GM19238 (cell line): Measurements from ENCODE around the gene SCN2B.
"Not testable (repeated sequence)": the region's sequence is repeated elsewhere in the genome, so short reads cannot be mapped to it uniquely, and the experiment has no call there.

Experiments
- DNase-seq: peaks from one replicate; pipeline ENCODE4 v3.0.0; 2011; ENCODE audit warnings: low spot score; ENCODE audit not compliant: insufficient read length

Gene SCN2B

DNA sequence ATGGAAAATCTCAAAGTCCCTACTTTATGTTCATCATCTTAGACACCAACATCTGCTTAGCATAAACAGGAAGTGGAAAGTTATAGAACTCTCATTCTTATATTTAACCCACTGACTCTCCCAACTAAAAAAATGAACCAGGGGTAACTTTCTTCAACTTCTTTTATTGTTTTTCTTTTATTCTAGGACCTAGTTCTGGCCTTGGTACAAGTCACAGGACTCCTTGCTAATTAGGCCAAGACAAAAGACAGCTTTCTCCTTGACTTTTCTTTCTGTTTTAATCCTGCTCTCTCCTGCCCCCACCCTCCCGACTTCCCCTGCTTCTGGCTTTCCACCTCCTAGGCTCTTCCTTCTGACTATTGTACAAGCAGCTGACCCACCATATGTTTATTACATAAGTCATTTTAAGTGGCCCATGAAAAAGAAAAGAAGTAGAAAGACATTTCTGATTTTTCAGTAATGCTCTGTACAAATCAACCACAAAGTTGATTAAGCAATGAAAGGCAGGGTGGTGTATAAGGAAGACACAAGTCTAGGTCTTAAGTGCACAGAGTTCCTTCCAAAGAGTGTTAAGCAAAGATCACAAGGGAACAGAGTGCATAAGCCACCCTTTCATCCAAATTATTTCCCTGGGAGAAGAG lies 30.1 kb upstream of the SCN2B start:
- DNase-seq = no peak

- DNase-seq = no peak
Observed at GRCh38 chr11:118205606-118206378, 29.4 kb upstream of the SCN2B start.

DNA sequence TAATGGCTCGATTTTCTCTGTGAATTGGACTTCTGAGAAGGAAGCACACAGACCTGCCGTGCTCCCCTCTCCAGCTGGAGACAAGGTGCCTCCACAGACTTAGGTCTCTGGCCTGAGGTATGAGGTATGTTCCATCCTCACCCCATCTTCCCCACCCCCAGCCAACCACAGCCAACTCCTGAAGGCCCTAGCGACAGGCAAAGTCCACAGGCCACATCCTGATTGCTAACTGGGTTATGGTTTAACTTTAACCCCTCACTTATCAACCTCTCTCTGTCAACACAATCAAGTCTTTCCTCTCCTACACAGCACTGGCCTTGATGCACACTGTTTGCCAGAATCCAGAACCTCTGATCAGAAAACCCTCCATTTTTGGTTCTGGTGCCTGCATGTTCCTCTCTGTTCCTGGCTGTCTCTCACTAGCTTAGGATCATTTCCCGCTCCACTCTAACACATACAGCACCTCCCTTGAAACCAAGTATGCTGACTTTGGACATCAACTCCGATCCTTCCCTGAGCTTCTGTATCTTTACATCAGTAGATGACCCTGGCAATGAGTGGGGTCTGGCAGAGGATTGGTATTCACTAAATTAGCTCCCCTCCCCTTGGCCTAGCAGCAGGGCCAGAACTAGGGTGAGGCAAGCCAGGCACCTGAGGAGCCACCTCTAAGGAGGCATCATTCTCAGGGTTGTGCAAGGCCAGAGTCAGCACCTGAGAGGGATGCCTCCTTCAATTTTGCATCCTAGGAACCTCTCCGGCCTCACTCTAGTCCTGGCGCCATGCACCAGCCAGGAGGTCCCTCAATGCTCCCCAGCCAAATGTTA lies 26.4 kb upstream of the SCN2B start:
- DNase-seq = no peak

- no peak for DNase-seq
Observed at GRCh38 chr11:118201966-118202365, 25.5 kb upstream of the SCN2B start.

DNA sequence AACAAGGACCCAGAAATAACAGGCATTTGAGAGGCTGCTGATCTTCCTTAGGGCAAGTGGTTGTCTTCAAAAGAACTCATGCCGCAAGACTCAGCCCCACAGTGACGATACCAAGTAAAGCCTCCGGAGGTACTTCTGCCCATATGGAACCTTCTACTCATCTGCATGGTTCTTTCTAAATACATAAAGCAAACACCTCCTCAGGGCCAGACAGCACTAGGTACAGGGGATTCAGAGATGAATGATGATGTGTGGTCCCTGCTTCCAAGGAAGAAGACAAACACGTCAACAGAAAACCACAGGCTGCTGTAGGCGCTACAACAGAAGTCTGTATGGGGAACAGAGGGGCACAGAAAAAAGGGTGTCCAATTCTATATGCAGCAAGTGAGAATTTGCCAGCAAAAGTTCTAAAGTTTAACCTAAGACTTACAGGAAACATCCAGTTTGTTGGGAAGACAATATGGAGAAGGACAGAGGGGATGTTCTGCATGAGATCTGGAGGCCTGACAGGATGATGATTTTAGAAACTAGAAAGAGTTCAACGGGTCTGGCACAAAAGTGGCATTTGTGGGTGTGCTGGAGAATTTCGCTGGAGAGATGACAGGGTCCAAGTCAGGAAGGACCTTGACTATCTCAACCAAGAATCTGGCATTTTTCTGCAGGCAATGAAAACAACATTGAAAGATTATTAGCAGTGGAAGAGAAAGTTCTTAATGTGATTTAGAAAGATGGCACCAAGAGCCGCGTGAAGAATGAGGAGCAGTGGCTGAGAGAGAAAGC lies 24.7 kb upstream of the SCN2B start:
- no peak for DNase-seq

GRCh38 chr11:118200497-118200896 lies 24.1 kb upstream of the SCN2B start:
- DNase-seq = no peak

DNA sequence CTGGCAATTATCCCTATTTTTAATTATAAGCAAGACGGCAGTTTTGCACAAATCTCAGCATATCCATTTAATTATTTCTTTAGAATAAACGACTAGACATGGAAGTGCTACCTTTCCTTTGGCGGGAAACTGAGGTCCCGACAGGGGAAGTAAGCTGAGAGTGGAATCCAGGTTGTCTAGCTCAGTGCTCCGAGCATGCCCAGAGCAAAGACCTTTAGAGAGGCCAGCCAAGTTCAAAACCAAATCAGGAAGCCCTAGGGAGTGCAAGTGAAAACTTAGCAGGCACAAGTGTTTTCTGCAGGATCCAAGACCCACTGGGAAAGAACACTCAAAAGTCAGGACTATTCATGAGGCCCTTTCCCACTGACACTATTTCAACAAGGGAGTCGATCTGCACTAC lies 22.7 kb upstream of the SCN2B start:
- DNase-seq = no peak

DNA sequence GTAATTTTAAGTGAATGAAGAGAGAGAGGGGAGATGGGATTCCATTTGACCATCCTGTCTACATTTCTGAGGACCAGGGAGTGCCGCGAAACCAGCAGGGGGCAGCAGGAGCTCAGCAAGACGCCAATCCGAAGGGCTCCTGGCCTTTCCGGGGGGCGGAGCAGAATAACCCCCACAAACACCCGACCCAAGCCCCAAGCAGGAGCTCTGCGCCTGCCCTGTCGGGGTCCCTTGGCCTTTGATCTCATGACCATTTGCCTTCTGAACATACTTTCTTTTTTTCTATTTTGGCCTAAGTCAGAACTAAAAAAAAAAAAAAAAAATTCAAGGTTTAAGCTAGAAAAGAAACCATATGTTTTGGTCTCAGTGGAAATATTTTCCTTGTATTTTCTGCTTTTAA lies 21.9 kb upstream of the SCN2B start:
- DNase-seq = peak; percentile 60

DNA sequence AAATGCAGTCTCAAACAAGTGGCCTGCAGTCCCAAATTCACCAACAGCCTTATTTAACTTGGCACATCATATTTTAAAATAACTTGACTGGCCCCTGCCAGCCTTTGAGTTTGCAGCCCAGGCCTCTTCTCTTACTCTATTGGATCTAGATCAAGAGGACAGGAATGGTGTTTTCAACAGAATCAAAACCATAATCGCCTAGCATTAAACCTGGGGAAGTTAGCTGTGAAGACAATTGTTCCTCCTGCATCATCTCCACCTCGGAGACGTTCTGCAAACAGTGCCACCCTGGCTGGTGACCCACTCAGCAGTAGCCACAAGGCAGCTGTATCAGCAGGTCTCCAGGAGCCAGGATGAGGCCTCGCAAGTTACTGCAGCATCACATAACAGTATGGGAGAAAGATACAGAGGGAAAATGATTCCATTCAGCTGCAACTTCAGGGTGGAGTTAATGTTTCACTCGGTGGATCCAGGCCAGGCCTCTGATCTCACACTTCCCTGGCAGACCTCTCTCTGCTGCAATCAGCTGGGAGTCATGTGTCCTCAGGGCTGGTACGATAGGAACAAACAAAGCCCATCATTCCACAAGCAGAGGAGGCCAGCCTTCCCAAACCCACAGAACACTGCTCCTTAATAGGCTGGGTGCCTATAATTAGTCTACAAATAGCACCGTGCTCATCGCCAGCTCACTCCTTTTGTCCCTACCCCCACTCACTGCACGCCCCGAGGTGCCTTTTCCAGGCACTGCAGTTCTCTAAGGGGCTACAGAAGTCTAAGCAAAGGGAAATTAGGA lies 18.6 kb upstream of the SCN2B start:
- DNase-seq = no peak

GRCh38 chr11:118193910-118194566 lies 17.6 kb upstream of the SCN2B start:
- no peak for DNase-seq

GRCh38 chr11:118192817-118193216 lies 16.4 kb upstream of the SCN2B start:
- DNase-seq = not testable (repeated sequence)

- not testable (repeated sequence) for DNase-seq
Observed at GRCh38 chr11:118190942-118191506, 14.6 kb upstream of the SCN2B start.

DNA sequence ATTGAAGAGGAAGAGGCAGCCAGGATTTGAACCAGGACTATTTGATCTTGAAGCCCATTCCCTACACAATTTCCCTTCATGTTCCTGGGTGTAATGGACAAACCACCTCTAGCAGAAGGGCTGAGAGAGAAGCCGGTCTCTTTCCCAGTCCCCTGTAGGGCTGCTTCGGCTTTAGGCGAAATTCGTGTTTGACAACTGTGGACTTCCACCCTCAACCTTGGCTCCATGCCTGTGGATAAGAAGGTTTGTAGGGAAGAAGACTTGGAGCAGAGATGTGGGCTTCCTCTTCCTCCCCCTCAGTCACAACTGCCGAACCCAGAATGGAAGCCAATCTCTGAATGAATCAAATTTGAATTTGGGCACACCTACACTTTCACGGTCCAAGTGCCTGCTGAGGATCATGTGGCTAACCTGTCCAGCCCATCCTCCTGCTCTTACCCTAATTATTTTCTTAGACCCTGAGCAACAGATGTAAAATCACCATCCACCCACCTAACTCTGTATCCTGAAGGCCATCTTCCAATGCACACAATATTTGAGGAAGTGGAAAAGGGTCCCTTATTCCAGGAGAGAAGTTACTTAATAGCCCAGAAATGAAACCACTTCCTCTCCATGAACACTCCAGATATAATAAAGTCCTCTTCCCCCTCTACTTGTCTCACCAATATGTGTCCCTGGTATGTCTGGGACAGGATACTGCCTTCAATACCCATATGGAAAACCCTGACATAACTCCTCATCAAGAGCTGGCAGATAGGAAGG lies 10.1 kb upstream of the SCN2B start:
- no peak for DNase-seq

DNA sequence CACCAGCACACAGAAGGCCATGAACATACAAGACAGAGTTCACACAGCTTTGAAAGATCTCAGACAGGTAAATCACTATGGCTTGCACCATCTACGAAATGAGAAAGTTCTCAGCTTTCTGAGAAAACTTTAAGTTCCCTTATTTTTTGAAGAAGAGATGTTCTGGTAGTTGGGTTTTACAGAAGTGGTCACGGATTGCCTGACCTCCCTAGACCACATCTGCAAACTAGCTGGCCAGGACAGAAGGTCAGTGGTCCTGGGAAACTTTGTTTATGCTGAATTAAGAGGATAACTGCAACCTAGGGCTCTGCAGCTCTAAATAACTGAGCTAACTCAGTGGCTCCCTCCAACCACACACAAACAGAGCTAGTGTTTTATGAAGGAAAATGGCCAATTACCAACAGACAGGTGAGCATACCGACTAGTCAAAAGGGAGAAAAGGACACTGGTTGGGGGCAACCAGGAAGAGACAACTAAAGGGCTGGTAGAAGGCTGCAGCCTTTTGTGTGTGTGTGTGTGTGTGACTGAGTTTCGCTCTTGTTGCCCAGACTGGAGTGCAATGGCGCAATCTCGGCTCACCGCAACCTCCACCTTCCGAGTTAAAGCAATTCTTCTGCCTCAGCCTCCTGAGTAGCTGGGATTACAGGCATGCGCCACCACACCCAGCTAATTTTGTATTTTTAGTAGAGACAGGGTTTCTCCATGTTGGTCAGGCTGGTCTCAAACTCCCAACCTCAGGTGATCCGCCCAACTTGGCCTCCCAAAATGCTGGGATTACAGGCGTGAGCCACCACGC lies 8.5 kb upstream of the SCN2B start:
- DNase-seq = no peak

DNA sequence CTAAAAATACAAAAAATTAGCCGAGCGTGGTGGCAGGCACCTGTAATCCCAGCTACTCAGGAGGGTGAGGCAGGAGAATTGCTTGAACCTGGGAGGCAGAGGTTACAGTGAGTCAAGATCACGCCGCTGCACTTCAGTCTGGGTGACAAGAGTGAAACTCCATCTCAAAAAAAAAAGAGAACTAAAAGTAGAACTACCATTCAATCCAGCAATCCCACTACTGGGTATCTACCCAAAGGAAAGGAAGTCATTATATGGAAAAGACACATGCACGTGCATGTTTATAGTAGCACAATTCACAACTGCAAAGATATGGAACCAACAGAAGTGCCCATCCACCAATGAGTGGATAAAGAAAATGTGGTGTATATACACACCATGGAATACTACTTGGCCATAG lies 7.3 kb upstream of the SCN2B start:
- not testable (repeated sequence) for DNase-seq

DNA sequence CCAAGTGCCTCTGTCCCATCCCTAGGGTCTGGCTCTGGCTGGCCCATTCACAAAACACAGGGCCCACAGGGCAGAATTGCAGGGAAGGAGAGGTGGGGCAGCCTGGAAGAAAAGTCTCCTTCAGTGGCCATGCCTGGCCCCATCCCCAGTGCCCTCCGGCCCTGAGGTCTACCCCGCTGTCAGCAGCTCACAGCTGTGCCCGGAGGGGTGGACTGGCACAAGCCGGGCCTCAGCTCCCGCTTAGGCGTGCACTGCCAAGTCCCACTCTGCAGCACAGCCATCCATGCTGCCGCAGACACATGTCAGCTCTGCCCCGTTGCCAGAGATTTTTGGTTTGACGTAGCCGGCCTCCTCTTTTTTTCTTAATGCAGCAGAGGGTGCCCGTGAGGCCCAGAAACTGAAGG lies 3.9 kb upstream of the SCN2B start:
- DNase-seq = no peak

DNA sequence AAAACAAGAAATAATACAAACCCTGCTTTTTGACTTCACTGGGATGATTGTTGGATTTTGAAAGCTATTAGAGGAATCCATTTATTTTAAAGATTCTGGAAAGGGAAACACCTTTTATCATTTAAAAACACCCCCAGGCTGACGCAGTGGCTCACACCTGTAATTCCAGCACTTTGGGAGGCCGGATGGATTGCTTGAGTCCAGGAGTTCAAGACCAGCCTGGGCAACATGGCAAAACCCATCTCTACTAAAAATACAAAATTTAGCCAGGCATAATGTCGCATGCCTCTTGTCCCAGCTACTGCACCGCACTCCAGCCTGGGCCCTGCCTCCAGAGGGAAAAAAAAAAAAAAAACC lies 317 bp upstream of the SCN2B start:
- DNase-seq = no peak
